SH-SY5Y (cell line): Measurements from ENCODE around the gene EIF4A2.

ENCODE experiments used
- GATA2 ChIP-seq: IDR thresholded peaks from 2 replicates; pipeline ENCODE4 v1.6.1; 2011; ENCODE audit warnings: mild to moderate bottlenecking, low read depth, low read length
- GATA3 ChIP-seq: IDR thresholded peaks from 2 replicates; pipeline ENCODE4 v1.6.1; 2011; ENCODE audit warnings: low read depth, mild to moderate bottlenecking, low read length, moderate library complexity

The EIF4A2 gene

DNA sequence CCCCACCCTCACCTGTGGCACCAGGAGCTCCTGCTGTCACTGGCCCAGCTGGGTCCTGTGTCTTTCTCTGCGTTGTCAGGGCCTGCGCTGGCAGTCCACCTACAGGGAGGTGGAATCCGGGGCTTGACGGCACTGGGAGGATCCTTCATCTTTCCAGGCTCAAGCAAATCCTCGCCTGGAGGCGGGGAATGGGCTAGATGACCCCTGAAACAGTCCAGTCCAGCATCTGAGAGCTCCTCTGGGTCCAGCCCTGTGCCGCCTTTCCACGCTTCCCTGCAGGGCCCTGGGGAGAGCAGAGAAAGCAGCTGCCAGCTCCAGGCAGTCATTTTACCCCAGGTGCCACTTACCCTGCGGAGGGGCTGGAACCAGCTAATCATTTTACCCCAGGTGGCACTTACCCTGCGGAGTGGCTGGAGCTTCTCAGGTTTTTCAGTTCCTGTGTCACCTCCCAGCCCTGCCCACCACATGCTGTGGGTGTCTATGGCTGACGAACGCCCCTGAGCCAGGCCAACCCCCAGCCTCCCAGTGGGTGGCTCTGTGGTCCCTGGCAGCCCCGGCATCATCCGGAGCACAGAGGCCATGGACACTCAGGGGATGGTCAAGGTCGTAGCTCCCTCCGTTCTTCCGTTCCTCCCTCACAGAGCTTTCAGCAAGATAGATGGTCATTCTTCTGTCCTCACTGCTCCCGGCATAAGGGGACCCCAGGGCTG, 41.2 kb downstream of the EIF4A2 start:
- no peak for TF ChIP-seq GATA3
- no peak for TF ChIP-seq GATA2

DNA sequence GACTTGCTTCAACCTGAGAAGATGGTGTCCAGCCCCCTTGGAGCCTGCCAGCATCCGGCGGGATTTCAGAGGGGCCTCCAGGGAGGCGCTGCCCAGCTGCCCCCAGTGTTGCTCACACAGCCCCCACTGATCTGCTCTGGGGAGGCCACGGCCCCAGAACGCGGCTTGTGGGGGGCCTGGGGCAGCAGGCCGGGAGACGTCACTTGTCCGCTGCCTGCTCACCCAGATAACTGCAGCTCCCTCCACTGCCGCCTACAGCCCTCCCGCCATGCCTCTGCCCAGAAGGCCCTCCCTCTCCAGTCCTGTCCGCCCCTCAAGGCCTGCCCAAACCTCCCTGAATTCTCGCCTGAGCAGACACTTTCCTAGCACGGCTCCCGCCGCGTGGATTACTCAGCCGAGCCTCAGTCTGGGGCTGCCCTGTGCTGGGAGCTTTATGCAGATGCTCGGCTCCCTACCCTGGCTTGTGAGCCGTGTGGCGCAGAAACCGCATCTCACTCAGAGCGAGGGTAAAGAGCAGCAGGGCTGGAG, 42.0 kb downstream of the EIF4A2 start:
- TF ChIP-seq GATA2 (no peak), GATA3 (no peak)

DNA sequence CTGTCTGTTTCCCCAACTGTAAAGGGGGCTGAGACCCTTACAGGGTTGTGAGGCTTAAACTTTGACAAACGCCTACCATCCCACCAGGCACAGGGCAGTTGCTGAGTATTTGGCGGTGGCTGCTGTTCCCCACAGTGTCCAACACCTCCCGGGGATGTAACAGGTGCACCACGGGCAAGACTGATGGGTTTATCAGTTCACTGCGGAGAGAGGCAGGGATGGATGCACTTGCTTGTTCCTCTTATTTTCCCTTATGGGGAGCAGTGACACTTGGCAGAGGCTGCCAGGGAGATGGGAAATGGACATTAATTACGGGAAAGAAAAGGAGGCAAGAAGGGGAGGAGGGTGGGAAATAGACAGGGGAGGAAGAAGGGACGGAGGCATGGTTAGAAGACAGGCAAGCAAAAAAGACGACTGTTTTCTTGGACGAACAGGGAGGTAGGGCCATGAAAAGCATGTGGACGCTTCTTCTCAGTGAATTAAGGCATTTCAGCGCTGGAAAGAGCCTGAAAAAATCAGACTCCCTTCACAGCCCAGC, 42.6 kb downstream of the EIF4A2 start:
- TF ChIP-seq GATA2 (no peak), GATA3 (no peak)

DNA sequence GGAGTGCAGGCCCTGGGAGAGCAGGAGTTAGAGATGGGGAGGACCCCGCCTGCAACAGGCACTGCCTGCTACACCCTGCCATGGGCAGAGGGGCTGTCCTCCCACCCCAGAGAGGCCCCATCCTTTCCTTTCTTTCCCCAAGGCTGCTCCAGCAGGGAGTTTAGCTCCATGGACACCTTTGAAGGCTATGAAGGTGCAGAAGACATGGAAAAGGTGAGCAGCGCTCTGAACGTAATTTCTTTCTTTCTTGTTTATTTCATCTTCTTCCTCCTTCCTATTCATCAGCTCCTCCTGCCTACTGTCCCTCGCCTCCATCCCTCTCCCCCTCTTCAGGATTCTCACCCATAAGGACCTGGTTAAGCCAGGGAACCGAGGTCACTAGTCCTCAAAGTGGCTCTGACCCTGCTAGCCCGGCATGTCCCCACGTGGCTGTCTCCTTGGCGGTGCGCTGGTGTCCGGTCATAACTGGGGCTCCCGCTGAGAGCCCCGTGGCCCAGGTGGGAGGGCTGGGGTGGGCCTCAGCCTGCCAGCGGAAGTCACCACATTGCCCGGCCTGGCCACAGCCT, 43.1 kb downstream of the EIF4A2 start:
- no peak for TF ChIP-seq GATA2

DNA sequence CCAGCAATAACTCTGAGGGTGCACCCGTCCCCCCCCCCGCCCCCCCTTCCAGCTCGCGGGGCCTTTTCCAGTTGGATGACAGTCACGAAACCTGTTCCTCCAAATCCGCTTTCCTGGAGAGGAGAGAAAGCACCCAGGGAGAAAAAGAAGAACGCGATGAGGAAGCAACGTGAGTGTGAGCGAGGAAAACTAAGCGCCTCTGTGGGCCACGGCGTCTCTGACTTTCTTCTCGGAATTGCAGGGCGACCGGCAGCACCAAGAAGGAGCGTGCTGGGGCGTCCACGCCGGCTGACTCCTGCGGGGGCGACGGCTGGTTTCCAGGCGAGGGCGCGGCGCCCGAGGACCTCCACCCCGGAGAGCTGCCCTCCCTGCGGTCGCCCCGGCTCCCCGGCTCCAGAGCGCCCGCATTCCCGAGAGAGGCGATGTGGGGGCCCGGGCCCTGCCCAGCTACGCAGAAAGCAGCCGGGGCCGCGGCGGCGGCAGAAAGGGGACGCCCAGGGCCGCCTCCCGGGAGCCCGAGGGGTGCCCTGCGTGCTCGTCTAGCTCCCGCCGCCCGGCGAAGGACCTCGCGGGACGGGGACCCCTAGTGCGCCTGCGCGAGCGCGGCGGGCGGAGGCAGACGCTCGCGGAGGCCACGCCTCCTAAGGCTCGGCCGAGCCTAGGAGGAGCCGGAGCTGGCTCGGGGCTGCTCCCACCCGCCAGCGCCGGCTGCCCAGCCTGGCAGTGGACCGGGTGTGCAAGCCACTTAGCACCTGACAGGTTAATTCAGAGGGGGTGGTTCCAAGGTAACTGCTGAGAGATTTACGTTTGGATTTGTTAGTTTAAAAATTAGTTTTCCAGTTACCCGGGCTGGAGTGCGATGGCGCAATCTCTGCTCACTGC, 43.8 kb downstream of the EIF4A2 start:
- TF ChIP-seq GATA3 (no peak), GATA2 (no peak)

DNA sequence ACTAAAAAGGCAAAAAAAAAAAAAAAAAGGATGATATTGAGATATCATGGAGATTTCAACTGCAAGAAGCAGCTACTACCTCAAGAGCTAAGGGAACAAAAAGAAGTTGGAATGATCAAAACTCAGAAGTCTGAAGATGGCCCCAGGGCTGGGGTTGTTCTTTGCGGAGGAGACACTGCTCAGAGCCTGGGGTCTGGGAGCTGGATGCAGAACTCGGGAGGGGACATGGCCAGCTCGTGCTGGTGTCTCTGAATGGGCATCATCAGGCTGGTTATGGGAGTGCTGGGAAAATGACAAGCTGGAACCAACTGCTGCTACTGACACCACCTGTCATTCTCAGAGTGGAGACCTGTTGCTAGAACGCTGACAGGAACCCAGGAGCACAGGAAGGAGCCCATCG, 45.0 kb downstream of the EIF4A2 start:
- TF ChIP-seq GATA2, result no peak
- no peak for TF ChIP-seq GATA3

DNA sequence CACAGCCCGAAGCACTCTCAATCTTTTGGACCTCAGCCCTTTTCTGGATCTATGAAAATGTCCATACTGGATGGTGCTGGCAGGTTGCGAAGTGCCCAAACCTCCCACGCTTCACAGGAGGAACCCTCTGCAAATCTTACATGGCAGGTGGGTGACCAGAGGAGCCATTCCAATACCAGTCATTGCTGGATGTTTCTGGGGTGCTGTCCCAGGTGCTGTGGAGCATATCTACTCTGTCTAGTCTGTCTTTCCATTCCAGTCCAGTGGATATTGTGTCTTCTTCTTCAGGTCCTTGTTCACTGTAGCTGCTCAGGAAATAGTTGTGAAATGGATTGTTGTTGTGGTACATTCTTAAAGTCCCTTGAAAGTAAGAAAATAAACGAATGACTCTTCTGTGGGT, 48.4 kb downstream of the EIF4A2 start:
- TF ChIP-seq GATA2, result no peak
- TF ChIP-seq GATA3, result no peak

DNA sequence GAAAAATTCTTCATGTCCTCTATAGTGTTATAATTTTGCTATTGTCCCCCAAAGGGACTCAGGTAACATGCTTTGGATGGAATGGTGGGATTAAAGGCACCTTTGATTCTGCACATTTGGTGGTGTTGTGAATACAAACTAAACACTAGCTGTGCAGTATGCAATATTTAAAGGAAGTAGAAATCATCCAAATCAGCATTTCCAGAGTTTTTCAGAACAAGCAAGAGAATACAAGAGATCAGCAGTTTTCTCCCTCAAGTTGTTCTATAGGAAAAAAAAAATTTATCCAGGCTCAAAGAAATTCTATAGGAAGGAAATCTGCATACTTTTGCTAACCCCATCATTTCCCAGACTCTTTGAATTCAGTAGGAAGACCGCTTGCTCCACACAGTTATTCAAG, 48.9 kb downstream of the EIF4A2 start:
- no peak for TF ChIP-seq GATA3
- TF ChIP-seq GATA2, result no peak
